ENCODE data around the gene UCK2. TPM values are rescaled to one million over a fixed set of nuclear protein-coding genes. Genes with fewer than 3 reads are reported as not detected.
"Not testable (repeated sequence)": the region's sequence is repeated elsewhere in the genome, so short reads cannot be mapped to it uniquely, and the experiment has no call there.

The UCK2 gene
- total and polyA plus RNA-seq, 2 of the 8 experiments (the other 6 are each of a cell fraction or from before 2014, with no cell fraction given): 103 to 109 TPM

- no peak for TF ChIP-seq YY1 (IDR thresholded peaks at IDR 0.05; ENCODE audit: low read depth, low read length)
- no peak for TF ChIP-seq JUN (IDR thresholded peaks at IDR 0.05; ENCODE audit: low read depth, low read length)
- no peak for TF ChIP-seq CREB1 (IDR thresholded peaks at IDR 0.05)
- TF ChIP-seq EZH2 (IDR thresholded peaks at IDR 0.05; ENCODE audit: low read depth, low read length, severe bottlenecking): no peak
- TF ChIP-seq USF2 (IDR thresholded peaks at IDR 0.05; ENCODE audit: low read length): no peak
- no peak for TF ChIP-seq MAFK (IDR thresholded peaks at IDR 0.05; ENCODE audit: low read depth, low read length)
- no peak for TF ChIP-seq CHD1 (IDR thresholded peaks at IDR 0.05; ENCODE audit: low read depth, low read length)
- TF ChIP-seq GTF2F1 (IDR thresholded peaks at IDR 0.05; ENCODE audit: borderline replicate concordance, low read depth, low read length): no peak
- no peak for TF ChIP-seq CHD2 (IDR thresholded peaks at IDR 0.05; ENCODE audit: low read length)
Observed at GRCh38 chr1:165827268-165828102, at the start of gene UCK2 (continued).

GRCh38 chr1:165778197-165778596 lies 49.2 kb upstream of the UCK2 start:
- 97% methylated on average over 3 of the region's 3 CpGs; no CpG with 5 or more reads in 1 of the 2 experiments for whole genome bisulfite sequencing, 2 experiments (ENCODE audit: extremely low coverage in 1 of 2, insufficient coverage in 1 of 2, insufficient read length in 1 of 2, insufficient replicate concordance in 2 of 2, low coverage in 1 of 2, low lambda C conversion rate in 2 of 2, missing lambda C conversion rate in 1 of 2)
- H2AFZ ChIP-seq (ENCODE audit: low read length); H3K4me2 ChIP-seq (ENCODE audit: insufficient read depth in 1 of 2, low read depth in 2 of 2, low read length in 2 of 2); H2BK120ac ChIP-seq (replicated peaks; ENCODE audit: low read depth, low read length); H3K27me3 ChIP-seq (replicated peaks in 1 of 4; ENCODE audit: control insufficient read depth in 3 of 4, extremely low read depth in 1 of 4, insufficient read depth in 3 of 4, low read length in 3 of 4); DNase-seq (ENCODE audit: low read depth in 1 of 2, low spot score in 2 of 2); CTCF ChIA-PET (ENCODE audit: partially characterized antibody); H4K91ac ChIP-seq (replicated peaks; ENCODE audit: insufficient read length, low read length); FAIRE-seq; H3K4me3 ChIP-seq (ENCODE audit: extremely low read depth in 1 of 4, insufficient read depth in 2 of 4, low read depth in 3 of 4, low read length in 4 of 4); H3K27ac ChIP-seq (ENCODE audit: low read depth, low read length); H3K23me2 ChIP-seq (ENCODE audit: low read depth, low read length); H3K36me3 ChIP-seq (ENCODE audit: control insufficient read depth in 2 of 4, insufficient read depth in 4 of 4, low read length in 3 of 4); POLR2A ChIA-PET (ENCODE audit: partially characterized antibody); H3K4ac ChIP-seq (replicated peaks; ENCODE audit: insufficient read length, low read depth, low read length); H3K18ac ChIP-seq (ENCODE audit: extremely low read depth, low read length); H3K56ac ChIP-seq (replicated peaks; ENCODE audit: insufficient read length, low read depth, low read length); H3K79me2 ChIP-seq (ENCODE audit: control insufficient read depth in 1 of 2, insufficient read depth in 2 of 2, low read length in 2 of 2); H2BK12ac ChIP-seq (ENCODE audit: low read depth, low read length); H3K4me1 ChIP-seq (replicated peaks in 1 of 4; ENCODE audit: control insufficient read depth in 3 of 4, insufficient read depth in 4 of 4, low read length in 3 of 4); H4K20me1 ChIP-seq (replicated peaks in 1 of 2; ENCODE audit: control insufficient read depth in 1 of 2, insufficient read depth in 2 of 2, low read length in 2 of 2); H3K79me1 ChIP-seq (ENCODE audit: low read depth, low read length); H2BK20ac ChIP-seq (ENCODE audit: low read length); H3K23ac ChIP-seq (ENCODE audit: insufficient read length); H2BK5ac ChIP-seq (ENCODE audit: low read depth, low read length); H4K5ac ChIP-seq (ENCODE audit: insufficient read length, low read depth, low read length); H3K9me3 ChIP-seq (ENCODE audit: insufficient read depth in 2 of 2, low read depth in 1 of 2, low read length in 1 of 2); H2BK15ac ChIP-seq (ENCODE audit: low read length); H3K14ac ChIP-seq (ENCODE audit: insufficient read length); H3K9ac ChIP-seq (replicated peaks in 1 of 4; ENCODE audit: extremely low read depth in 1 of 4, low read depth in 3 of 4, low read length in 3 of 4); H4K8ac ChIP-seq (ENCODE audit: extremely low read depth, insufficient read depth, low read length); H2AK5ac ChIP-seq (ENCODE audit: low read depth, low read length): not testable (repeated sequence)

Measured in H1 (cell line).